Thyroid gland (tissue), 4 donors: ENCODE measurements around the gene TLE1.
"Not testable (repeated sequence)": the region's sequence is repeated elsewhere in the genome, so short reads cannot be mapped to it uniquely, and the experiment has no call there.

Experiments
- CTCF ChIP-seq, 6 experiments: fragments of 200-600 bp in 3 of 6; fragments of 450-650 bp in 3 of 6; sonication (generic) in 3 of 6; IDR thresholded peaks; one replicate each; pipeline ENCODE4 v1.5.1; 2016 to 2019; ENCODE audit warnings: antibody characterized with exemption in 6 of 6, mild to moderate bottlenecking in 2 of 6, inconsistent platforms in 1 of 6, moderate library complexity in 1 of 6
- POLR2A ChIP-seq, 2 donors: fragments of 450-650 bp; IDR thresholded peaks; one replicate each; pipeline ENCODE4 v1.6.1; 2017; ENCODE audit warnings: antibody characterized with exemption in 2 of 2, mild to moderate bottlenecking in 2 of 2, moderate library complexity in 1 of 2

- not testable (repeated sequence) for TF ChIP-seq CTCF (IDR thresholded peaks at IDR 0.05)
- peak in 1 of 2 donors; percentile 19 for TF ChIP-seq POLR2A (IDR thresholded peaks at IDR 0.05)
Measured at GRCh38 chr9:81688262-81689092, 870 bp downstream of the TLE1 start.
